H1 (cell line): Measurements from ENCODE around the gene CLEC2A. TPM values are rescaled to one million over a fixed set of nuclear protein-coding genes. Genes with fewer than 3 reads are reported as not detected.

Experiments
- FOSL1 ChIP-seq: IDR thresholded peaks from 2 replicates; pipeline ENCODE4 v1.6.1; 2011; ENCODE audit warnings: mild to moderate bottlenecking, low read depth, low read length, moderate library complexity; ENCODE audit not compliant: insufficient read depth
- polyA plus RNA-seq, 7 experiments: library from polyadenylated mRNA; depleted of rRNA in 3 of 7; stranded (reverse) in 5 of 7; unstranded in 2 of 7; fragments of >200 nt in 5 of 7; fragments of 200-250 nt in 2 of 7; gene quantifications; 1 replicate in 5 of 7; 2 replicates in 1 of 7; 4 replicates in 1 of 7; pipeline versions ENCODE4 v1.2.1 to v1.2.3, GENCODE V29; 2011 to 2013; ENCODE audit warnings: missing spikeins in 2 of 7, mixed read lengths in 2 of 7
- total RNA-seq: library from RNA; stranded (reverse); fragmentation: NEBNext Ultra II Directional; extraction: Animal tissue kit (Norgen Biotek cat#: 25700); gene quantifications from 2 replicates; pipeline ENCODE4 v1.2.1, GENCODE V29; 2021
- TF ChIP-seq, protein P1 (sequence below): fragments of 300-600 bp; sonication (generic); IDR thresholded peaks from 2 replicates; pipeline ENCODE4 v1.7.1; 2012; ENCODE audit warnings: low read length, moderate library complexity, mild to moderate bottlenecking, inconsistent platforms; ENCODE audit not compliant: insufficient replicate concordance

The CLEC2A gene
- total and polyA plus RNA-seq, 2 of the 8 experiments (the other 6 are each of a cell fraction or from before 2014, with no cell fraction given): 0.63 to 3.7 TPM

- TF ChIP-seq, protein P1, sequence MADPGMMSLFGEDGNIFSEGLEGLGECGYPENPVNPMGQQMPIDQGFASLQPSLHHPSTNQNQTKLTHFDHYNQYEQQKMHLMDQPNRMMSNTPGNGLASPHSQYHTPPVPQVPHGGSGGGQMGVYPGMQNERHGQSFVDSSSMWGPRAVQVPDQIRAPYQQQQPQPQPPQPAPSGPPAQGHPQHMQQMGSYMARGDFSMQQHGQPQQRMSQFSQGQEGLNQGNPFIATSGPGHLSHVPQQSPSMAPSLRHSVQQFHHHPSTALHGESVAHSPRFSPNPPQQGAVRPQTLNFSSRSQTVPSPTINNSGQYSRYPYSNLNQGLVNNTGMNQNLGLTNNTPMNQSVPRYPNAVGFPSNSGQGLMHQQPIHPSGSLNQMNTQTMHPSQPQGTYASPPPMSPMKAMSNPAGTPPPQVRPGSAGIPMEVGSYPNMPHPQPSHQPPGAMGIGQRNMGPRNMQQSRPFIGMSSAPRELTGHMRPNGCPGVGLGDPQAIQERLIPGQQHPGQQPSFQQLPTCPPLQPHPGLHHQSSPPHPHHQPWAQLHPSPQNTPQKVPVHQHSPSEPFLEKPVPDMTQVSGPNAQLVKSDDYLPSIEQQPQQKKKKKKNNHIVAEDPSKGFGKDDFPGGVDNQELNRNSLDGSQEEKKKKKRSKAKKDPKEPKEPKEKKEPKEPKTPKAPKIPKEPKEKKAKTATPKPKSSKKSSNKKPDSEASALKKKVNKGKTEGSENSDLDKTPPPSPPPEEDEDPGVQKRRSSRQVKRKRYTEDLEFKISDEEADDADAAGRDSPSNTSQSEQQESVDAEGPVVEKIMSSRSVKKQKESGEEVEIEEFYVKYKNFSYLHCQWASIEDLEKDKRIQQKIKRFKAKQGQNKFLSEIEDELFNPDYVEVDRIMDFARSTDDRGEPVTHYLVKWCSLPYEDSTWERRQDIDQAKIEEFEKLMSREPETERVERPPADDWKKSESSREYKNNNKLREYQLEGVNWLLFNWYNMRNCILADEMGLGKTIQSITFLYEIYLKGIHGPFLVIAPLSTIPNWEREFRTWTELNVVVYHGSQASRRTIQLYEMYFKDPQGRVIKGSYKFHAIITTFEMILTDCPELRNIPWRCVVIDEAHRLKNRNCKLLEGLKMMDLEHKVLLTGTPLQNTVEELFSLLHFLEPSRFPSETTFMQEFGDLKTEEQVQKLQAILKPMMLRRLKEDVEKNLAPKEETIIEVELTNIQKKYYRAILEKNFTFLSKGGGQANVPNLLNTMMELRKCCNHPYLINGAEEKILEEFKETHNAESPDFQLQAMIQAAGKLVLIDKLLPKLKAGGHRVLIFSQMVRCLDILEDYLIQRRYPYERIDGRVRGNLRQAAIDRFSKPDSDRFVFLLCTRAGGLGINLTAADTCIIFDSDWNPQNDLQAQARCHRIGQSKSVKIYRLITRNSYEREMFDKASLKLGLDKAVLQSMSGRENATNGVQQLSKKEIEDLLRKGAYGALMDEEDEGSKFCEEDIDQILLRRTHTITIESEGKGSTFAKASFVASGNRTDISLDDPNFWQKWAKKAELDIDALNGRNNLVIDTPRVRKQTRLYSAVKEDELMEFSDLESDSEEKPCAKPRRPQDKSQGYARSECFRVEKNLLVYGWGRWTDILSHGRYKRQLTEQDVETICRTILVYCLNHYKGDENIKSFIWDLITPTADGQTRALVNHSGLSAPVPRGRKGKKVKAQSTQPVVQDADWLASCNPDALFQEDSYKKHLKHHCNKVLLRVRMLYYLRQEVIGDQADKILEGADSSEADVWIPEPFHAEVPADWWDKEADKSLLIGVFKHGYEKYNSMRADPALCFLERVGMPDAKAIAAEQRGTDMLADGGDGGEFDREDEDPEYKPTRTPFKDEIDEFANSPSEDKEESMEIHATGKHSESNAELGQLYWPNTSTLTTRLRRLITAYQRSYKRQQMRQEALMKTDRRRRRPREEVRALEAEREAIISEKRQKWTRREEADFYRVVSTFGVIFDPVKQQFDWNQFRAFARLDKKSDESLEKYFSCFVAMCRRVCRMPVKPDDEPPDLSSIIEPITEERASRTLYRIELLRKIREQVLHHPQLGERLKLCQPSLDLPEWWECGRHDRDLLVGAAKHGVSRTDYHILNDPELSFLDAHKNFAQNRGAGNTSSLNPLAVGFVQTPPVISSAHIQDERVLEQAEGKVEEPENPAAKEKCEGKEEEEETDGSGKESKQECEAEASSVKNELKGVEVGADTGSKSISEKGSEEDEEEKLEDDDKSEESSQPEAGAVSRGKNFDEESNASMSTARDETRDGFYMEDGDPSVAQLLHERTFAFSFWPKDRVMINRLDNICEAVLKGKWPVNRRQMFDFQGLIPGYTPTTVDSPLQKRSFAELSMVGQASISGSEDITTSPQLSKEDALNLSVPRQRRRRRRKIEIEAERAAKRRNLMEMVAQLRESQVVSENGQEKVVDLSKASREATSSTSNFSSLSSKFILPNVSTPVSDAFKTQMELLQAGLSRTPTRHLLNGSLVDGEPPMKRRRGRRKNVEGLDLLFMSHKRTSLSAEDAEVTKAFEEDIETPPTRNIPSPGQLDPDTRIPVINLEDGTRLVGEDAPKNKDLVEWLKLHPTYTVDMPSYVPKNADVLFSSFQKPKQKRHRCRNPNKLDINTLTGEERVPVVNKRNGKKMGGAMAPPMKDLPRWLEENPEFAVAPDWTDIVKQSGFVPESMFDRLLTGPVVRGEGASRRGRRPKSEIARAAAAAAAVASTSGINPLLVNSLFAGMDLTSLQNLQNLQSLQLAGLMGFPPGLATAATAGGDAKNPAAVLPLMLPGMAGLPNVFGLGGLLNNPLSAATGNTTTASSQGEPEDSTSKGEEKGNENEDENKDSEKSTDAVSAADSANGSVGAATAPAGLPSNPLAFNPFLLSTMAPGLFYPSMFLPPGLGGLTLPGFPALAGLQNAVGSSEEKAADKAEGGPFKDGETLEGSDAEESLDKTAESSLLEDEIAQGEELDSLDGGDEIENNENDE: no peak
- no peak for TF ChIP-seq FOSL1
- TF ChIP-seq, all 59 proteins: peak for 2
These were observed 8.2 kb upstream of the CLEC2A start (continued) for GRCh38 chr12:9940375-9940774.
